ENCODE data around the gene PRKCQ. TPM values are rescaled to one million over a fixed set of nuclear protein-coding genes. Genes with fewer than 3 reads are reported as not detected.

PRKCQ gene
- total RNA-seq, 1 donor from 2014 or later: 2.1 TPM

DNA sequence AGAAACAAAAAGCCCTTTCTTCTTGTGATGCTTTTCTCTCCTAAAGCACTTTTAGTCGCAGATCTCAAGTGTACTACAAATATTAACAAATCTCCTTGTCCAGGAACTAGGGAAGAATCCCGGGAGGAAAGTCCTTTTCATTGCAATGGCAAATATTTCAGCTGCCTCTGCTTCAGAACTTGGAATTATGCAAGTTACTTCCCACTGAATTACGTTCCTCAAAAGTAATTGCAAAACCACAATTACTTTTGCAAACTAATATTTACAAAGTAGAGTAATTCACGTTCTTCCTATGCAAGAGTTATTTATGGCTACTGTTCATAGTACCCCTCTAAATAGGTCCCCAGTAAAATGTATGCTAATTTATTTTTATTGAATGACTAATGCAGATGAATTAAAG, 14.5 kb downstream of the PRKCQ start:
- no peaks in the 10 kb centered on the region for H3K36me3 ChIP-seq (ENCODE audit: insufficient read depth, low read length)
- H3K4me1 ChIP-seq (ENCODE audit: insufficient read depth, low read length): no peaks in the 10 kb centered on the region
- FAIRE-seq: no peak
- H3K9ac ChIP-seq (ENCODE audit: low read length): no peak overlapping the region
- no peaks in the 10 kb centered on the region for H3K79me2 ChIP-seq (ENCODE audit: insufficient read depth, low read length)
- H3K27ac ChIP-seq (ENCODE audit: low read depth, low read length): no peak overlapping the region
- peaks cover 3% of the 10 kb centered on the region for H3K27me3 Mint-ChIP-seq (ENCODE audit: low read depth, unreplicated experiment)
- no peaks in the 10 kb centered on the region for H3K9me3 Mint-ChIP-seq (ENCODE audit: unreplicated experiment)
- H2AFZ ChIP-seq (ENCODE audit: low read depth, low read length): no peak overlapping the region
- H3K27ac Mint-ChIP-seq (ENCODE audit: unreplicated experiment): no peak overlapping the region
- H3K36me3 Mint-ChIP-seq (ENCODE audit: low read depth, unreplicated experiment): no peaks in the 10 kb centered on the region
- DNase-seq (ENCODE audit: low read depth): no peak
- TF ChIP-seq EZH2 (IDR thresholded peaks at IDR 0.05; ENCODE audit: insufficient read depth, low read length): no peak
- TF ChIP-seq CTCF (IDR thresholded peaks at IDR 0.05; ENCODE audit: insufficient read depth, low read depth, low read length): no peak
- H3K4me1 Mint-ChIP-seq (ENCODE audit: low read depth, unreplicated experiment): no peaks in the 10 kb centered on the region
- H3K9me3 ChIP-seq (ENCODE audit: insufficient read depth, low read depth, low read length): no peaks in the 10 kb centered on the region
- no peak overlapping the region for H3K4me2 ChIP-seq (ENCODE audit: low read length)
- H3K27me3 ChIP-seq (ENCODE audit: insufficient read depth, low read length): no peaks in the 10 kb centered on the region
- no peak overlapping the region for H3K4me3 ChIP-seq (ENCODE audit: insufficient read depth, low read depth, low read length)
- no peaks in the 10 kb centered on the region for H4K20me1 ChIP-seq (ENCODE audit: insufficient read depth, low read length)
- no peak overlapping the region for H3K4me3 Mint-ChIP-seq (ENCODE audit: unreplicated experiment)

DNA sequence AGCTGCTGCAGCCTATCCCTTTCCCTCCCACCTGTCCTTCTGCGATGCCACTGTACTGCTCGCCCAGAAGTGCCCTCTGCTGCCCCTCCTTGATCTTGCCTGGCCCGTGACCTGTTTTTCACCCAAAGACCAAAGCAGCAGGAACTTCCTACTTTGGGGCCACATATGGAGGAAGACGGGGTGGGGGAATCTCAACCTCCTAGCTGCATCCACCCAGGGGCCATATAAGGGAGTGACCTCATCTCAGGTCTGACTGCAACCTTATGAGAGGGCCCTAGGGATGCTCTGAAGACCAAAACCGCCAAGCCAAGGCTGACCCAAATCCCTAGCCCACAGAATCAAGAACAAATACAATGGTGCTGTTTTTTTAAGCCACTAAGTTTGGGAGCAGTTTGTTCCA, 15.7 kb downstream of the PRKCQ start:
- H3K36me3 Mint-ChIP-seq (ENCODE audit: low read depth, unreplicated experiment): no peaks in the 10 kb centered on the region
- H3K27ac Mint-ChIP-seq (ENCODE audit: unreplicated experiment): no peak overlapping the region
- H3K27me3 ChIP-seq (ENCODE audit: insufficient read depth, low read length): no peaks in the 10 kb centered on the region
- no peaks in the 10 kb centered on the region for H3K4me1 Mint-ChIP-seq (ENCODE audit: low read depth, unreplicated experiment)
- H3K9ac ChIP-seq (ENCODE audit: low read length): no peak overlapping the region
- H3K4me2 ChIP-seq (ENCODE audit: low read length): no peak overlapping the region
- no peaks in the 10 kb centered on the region for H3K9me3 Mint-ChIP-seq (ENCODE audit: unreplicated experiment)
- H3K27ac ChIP-seq (ENCODE audit: low read depth, low read length): no peak overlapping the region
- H3K4me3 ChIP-seq (ENCODE audit: insufficient read depth, low read depth, low read length): no peak overlapping the region
- H3K27me3 Mint-ChIP-seq (ENCODE audit: low read depth, unreplicated experiment): peaks cover 3% of the 10 kb centered on the region
- FAIRE-seq: no peak
- no peaks in the 10 kb centered on the region for H3K9me3 ChIP-seq (ENCODE audit: insufficient read depth, low read depth, low read length)
- no peaks in the 10 kb centered on the region for H3K79me2 ChIP-seq (ENCODE audit: insufficient read depth, low read length)
- H3K4me3 Mint-ChIP-seq (ENCODE audit: unreplicated experiment): no peak overlapping the region
- H4K20me1 ChIP-seq (ENCODE audit: insufficient read depth, low read length): no peaks in the 10 kb centered on the region
- no peak for DNase-seq (ENCODE audit: low read depth)
- no peak for TF ChIP-seq CTCF (IDR thresholded peaks at IDR 0.05; ENCODE audit: insufficient read depth, low read depth, low read length)
- TF ChIP-seq EZH2 (IDR thresholded peaks at IDR 0.05; ENCODE audit: insufficient read depth, low read length): no peak
- H2AFZ ChIP-seq (ENCODE audit: low read depth, low read length): no peak overlapping the region
- H3K36me3 ChIP-seq (ENCODE audit: insufficient read depth, low read length): no peaks in the 10 kb centered on the region
- no peaks in the 10 kb centered on the region for H3K4me1 ChIP-seq (ENCODE audit: insufficient read depth, low read length)

DNA sequence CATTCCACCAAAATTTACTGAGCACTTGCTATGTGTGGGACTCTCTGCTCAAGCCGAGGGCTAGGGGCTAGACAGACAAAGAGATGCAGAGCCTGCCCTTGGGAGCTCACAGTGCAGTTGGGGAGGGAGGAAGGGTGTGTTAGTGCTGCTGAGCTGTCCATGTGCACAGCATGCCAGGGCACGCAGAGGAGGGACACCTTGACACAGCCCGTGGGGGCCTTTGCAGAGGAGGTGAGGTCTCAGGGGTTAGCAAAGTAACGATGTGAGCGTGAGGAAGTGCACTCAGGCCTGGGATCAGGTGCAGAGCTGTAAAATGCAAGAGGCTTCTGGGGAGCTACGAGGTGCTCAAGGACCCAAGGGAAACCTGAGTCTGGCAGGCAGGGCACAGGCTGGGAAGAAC, 16.3 kb downstream of the PRKCQ start:
- no peak overlapping the region for H3K4me3 ChIP-seq (ENCODE audit: insufficient read depth, low read depth, low read length)
- no peaks in the 10 kb centered on the region for H3K36me3 ChIP-seq (ENCODE audit: insufficient read depth, low read length)
- no peak overlapping the region for H3K27ac ChIP-seq (ENCODE audit: low read depth, low read length)
- no peaks in the 10 kb centered on the region for H3K9me3 ChIP-seq (ENCODE audit: insufficient read depth, low read depth, low read length)
- no peaks in the 10 kb centered on the region for H3K79me2 ChIP-seq (ENCODE audit: insufficient read depth, low read length)
- no peak overlapping the region for H2AFZ ChIP-seq (ENCODE audit: low read depth, low read length)
- no peaks in the 10 kb centered on the region for H3K27me3 ChIP-seq (ENCODE audit: insufficient read depth, low read length)
- Mint-ChIP-seq H3K9me3 (ENCODE audit: unreplicated experiment) (no peaks in the 10 kb centered on the region), H3K36me3 (ENCODE audit: low read depth, unreplicated experiment) (no peaks in the 10 kb centered on the region), H3K27me3 (ENCODE audit: low read depth, unreplicated experiment) (no peaks in the 10 kb centered on the region), H3K4me1 (ENCODE audit: low read depth, unreplicated experiment) (no peaks in the 10 kb centered on the region), H3K27ac (ENCODE audit: unreplicated experiment) (no peak overlapping the region), H3K4me3 (ENCODE audit: unreplicated experiment) (no peak overlapping the region)
- no peak for DNase-seq (ENCODE audit: low read depth)
- H3K4me1 ChIP-seq (ENCODE audit: insufficient read depth, low read length): no peaks in the 10 kb centered on the region
- TF ChIP-seq CTCF (IDR thresholded peaks at IDR 0.05; ENCODE audit: insufficient read depth, low read depth, low read length) (no peak), EZH2 (IDR thresholded peaks at IDR 0.05; ENCODE audit: insufficient read depth, low read length) (no peak)
- no peaks in the 10 kb centered on the region for H4K20me1 ChIP-seq (ENCODE audit: insufficient read depth, low read length)
- H3K4me2 ChIP-seq (ENCODE audit: low read length): no peak overlapping the region
- H3K9ac ChIP-seq (ENCODE audit: low read length): no peak overlapping the region
- no peak for FAIRE-seq
